ENCODE data around the gene TSPO2. TPM values are rescaled to one million over a fixed set of nuclear protein-coding genes. Genes with fewer than 3 reads are reported as not detected.

The TSPO2 gene
- total and polyA plus RNA-seq, 2 of the 8 experiments (the other 6 are each of a cell fraction or from before 2014, with no cell fraction given): not detected

- TF ChIP-seq EGR1 (IDR thresholded peaks at IDR 0.05; ENCODE audit: borderline replicate concordance, low read depth, low read length) (peak; percentile 94), TAF1 (IDR thresholded peaks at IDR 0.05; ENCODE audit: low read depth, low read length) (peak; percentile 62), ASH2L (IDR thresholded peaks at IDR 0.05; ENCODE audit: low read length) (peak; percentile 76), POLR2AphosphoS5 (IDR thresholded peaks at IDR 0.05; ENCODE audit: low read depth, low read length) (peak; percentile 73), TBP (IDR thresholded peaks at IDR 0.05; ENCODE audit: low read depth, low read length) (0 out of 2 replicates have a peak, but pooled peaks have one; percentile 42), BACH1 (IDR thresholded peaks at IDR 0.05; ENCODE audit: low read length) (no peak), SIN3A (conservative IDR thresholded peaks at IDR 0.05 in 1 of 2, IDR thresholded peaks at IDR 0.05 in 1 of 2; ENCODE audit: low read depth in 1 of 2, low read length in 2 of 2) (0 out of 4 replicates have a peak, but pooled peaks have one; percentile 8 to 31), KDM5A (IDR thresholded peaks at IDR 0.05; ENCODE audit: low read length) (0 out of 2 replicates have a peak, but pooled peaks have one; percentile 23)
These were observed 31.1 kb downstream of the TSPO2 start (continued) for GRCh38 chr6:41073203-41073967.

Data from H1 (cell line).